Urothelium cell line (cell line): ENCODE results near the gene PRAMEF5.
"Not testable (repeated sequence)": the region's sequence is repeated elsewhere in the genome, so short reads cannot be mapped to it uniquely, and the experiment has no call there.

Source experiments
- DNase-seq: peaks from one replicate; pipeline ENCODE4 v3.0.0; 2011; ENCODE audit warnings: low spot score, mixed read lengths
- FAIRE-seq: peaks from 2 replicates; lab custom pipeline; 2011; peaks lifted over from hg19 to GRCh38; lab: Jason Lieb, UNC

Gene PRAMEF5

GRCh38 chr1:13253898-13254297 is at the start of gene PRAMEF5:
TSS of gene PRAMEF5 (plus strand) at chr1:13254198. CDS start at chr1:13259269, 5,071 bp downstream.
- DNase-seq, FAIRE-seq: not testable (repeated sequence)

DNA sequence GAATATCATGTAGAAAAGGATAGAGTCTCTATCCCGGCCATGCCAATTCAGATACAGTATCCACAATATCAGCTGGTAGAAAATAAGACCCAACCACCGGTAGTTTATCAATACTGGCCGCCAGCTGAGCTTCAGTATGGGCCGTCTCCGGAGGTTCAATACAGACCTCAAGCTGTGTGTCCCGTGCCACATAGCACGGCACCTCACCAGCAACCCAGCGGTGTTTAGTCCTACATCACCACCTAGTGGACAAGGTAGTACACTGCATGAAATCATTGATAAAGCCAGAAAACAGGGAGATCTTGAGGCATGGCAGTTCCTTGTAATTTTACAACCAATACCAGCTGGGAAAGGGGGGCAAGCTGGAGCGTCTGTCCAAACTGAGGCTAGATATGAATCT is 45.3 kb upstream of the PRAMEF5 start:
- not testable (repeated sequence) for DNase-seq, FAIRE-seq

DNA sequence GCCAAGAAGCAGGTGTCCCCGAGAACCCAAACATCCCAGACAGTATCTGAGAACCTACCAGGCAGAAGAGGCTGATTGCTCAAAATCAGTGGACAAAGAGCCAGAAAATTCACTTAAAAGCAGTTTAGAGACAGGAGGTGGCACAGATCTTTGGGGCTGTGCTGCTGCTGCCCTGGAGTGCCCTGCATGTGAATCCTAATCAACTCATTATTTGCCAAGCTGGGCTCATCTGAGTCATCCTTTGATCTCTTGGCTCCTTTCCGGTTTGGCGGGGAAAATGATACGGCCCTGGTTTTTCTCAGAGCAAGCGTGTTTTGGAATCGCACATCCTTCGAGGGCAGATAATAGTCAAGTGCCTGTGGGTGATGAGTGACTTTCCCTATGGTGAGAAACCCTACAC is 37.4 kb upstream of the PRAMEF5 start:
- FAIRE-seq, DNase-seq: not testable (repeated sequence)

DNA sequence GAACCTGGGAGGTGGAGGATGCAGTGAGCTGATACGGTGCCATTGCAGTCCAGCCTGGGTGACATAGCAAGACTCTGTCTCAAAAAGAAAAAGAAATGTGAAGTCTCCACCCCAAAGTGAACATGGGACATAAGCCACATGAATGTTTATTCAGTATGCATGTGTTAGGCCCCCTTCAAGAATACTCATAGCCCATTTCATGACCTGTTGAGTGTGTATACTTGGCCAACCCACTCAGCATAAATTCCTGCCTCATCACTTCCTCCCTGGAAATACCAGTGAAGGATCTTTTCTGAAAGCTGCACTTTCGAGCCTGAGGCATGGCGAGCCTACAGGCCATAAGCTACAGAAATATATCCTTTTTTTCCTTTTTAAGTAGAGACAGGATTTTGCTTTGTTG is 34.8 kb upstream of the PRAMEF5 start:
- not testable (repeated sequence) for DNase-seq, FAIRE-seq

- not testable (repeated sequence) for FAIRE-seq, DNase-seq
These were observed 31.2 kb upstream of the PRAMEF5 start for GRCh38 chr1:13222788-13223187.

DNA sequence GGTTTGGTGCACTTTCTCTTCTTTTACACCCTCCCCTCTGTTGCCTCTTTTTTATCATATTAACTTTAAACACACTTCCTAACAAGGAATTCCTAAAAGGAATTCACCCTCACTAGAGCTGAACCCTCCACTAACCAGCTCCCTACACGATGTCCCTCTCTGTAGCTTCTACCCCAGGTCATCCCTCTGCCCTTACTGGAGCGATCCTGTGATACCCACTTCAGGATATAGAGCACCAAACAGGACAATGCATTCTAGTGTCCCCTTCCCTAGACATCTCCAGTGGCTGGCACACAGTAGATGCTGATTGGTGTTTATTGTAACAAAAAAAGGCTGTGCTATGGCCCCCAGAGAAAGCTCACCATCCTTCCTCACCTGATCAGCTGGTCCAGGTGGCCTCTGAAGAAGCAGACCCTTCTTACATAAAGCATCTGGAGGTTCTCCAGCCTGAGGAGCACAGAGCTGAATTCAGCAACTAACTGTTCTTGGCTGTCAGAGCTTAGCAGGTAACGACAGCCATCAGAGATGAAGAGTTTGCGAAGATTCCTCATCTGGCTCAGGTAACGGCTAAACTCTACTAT is 29.4 kb upstream of the PRAMEF5 start:
- DNase-seq (no peak), FAIRE-seq (no peak)

DNA sequence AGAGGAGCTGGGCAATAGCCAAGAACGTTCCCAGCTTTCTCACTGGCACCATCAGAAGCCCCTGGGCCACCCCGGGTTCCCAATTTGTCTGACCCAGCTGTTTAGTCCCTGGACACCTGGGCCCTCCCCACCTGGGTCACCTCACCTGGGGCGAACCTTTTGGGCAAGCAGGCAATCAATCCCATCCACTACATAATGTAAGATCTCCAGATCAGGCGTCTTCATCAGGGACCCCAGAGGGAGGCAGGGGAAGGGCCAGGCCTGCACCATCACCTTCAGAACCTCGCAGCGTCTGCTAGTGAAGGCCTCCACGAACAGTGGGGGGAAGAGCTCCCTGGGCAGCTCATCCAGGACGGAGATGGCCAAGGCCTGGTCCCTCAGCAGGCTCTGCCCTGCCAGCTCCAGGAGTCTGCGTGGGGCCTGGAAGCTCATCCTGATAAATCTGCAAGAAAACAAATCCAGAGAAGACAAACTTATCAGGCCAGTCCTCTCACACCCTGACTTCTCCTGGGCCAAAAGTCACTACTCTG is 28.3 kb upstream of the PRAMEF5 start, which contains the start of gene PRAMEF18:
Gene PRAMEF18 (minus strand): TSS at position 480 of the 530 bp plus-strand sequence. CDS start 48 bp downstream, at position 432.
- not testable (repeated sequence) for FAIRE-seq, DNase-seq

DNA sequence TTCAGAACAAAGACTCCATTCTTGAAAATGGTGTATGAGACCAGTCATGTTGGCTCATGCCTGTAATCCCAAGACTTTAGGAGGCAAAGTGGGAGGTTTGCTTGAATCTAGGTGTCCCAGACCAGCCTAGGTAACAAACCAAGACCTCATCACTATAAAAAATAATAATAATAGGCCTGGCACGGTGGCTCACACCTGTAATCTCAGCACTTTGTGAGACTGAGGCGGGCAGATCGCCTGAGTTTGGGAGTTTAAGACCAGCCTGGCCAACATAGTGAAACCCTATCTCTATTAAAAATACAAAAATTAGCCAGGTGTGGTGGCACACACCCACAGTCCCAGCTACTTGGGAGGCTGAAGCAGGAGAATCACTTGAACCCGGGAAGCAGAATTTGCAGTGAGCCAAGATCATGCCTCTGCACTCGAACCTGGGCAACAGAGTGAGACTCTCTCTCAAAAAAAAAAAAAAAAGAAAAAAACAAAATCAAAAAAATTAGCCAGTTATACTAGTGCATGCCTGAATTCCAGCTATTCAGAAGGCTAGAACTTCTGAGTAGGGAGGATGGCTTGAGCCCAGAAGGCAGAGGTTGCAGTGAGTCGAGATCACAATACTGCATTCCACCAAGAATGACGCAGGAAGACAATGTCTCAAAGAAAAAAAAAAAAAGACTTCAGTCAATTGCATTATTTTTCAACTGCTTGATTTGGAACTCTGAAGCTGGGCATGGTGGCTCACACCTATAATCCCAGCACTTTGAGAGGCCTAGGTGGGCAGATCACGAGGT is 26.5 kb upstream of the PRAMEF5 start:
- FAIRE-seq, DNase-seq: not testable (repeated sequence)

DNA sequence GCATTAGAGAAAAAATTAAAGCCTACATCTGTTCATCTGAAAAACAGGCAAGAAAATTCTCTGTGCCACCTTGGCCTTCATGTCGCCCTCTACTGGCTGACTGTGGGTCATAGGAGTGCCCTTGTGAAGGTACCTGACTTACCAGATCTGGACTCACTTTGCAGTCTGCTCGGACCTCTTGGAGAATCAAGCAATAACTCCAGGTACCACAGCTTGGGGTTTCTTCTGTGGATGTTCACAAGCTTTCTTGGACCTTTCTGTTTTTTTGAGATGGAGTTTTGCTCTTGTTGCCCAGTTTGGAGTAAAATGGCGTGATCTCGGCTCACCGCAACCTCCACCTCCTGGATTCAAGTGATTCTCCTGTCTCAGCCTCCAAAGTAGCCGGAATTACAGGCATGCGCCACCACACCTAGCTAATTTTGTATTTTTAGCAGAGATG is 25.6 kb upstream of the PRAMEF5 start:
- DNase-seq (no peak), FAIRE-seq (no peak)

GRCh38 chr1:13230096-13230495 is 23.9 kb upstream of the PRAMEF5 start:
- DNase-seq, FAIRE-seq: not testable (repeated sequence)

GRCh38 chr1:13230601-13231000 is 23.4 kb upstream of the PRAMEF5 start:
- not testable (repeated sequence) for FAIRE-seq, DNase-seq

DNA sequence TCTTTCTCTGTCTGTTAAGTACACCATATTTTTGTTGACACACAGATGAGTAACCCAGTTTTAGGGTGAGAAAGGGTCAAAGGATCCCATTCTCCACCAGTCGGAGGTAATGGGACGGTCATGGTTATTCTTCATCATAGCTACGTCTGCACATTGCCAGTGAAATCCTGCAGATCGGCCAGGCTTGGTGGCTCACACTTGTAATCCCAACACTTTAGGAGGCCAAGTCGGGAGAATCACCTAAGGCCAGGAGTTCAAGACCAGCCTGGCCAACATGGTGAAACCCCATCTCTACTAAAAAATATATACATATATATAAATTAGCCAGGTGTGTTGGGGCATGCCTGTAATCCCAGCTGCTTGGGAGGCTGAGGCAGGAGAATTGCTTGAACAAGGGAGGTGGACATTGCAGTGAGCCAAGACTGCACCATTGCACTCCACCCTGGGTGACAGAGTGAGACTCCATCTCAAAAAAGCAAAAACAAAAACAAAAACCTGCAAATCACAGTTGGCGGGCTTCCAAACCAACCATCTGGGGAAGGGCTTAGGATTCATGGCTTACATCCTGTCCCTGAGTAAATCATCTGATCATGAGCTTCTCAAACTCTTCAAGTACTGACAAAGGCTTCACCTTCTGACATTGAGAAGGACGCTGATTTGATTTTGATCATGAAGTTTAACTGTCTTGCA is 22.8 kb upstream of the PRAMEF5 start:
- not testable (repeated sequence) for FAIRE-seq, DNase-seq

DNA sequence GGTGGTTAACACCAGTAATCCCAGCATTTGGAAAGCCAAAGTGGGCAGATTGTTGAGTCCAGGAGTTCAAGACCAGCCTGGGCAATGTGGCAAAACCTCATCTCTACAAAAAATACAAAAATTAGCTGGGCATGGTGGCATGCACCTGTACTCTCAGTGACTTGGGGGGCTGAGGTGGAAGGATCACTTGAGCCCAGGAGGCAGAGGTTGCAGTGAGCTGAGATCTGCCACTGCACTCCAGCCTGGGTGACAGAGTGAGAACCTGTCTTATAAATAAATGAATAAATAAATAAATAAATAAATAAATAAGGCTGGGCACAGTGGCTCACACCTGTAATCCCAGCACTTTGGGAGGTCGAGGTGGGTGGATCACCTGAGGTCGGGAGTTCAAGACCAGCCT is 21.9 kb upstream of the PRAMEF5 start:
- not testable (repeated sequence) for DNase-seq, FAIRE-seq

- not testable (repeated sequence) for DNase-seq, FAIRE-seq
These were observed 19.9 kb upstream of the PRAMEF5 start for GRCh38 chr1:13234057-13234456.

DNA sequence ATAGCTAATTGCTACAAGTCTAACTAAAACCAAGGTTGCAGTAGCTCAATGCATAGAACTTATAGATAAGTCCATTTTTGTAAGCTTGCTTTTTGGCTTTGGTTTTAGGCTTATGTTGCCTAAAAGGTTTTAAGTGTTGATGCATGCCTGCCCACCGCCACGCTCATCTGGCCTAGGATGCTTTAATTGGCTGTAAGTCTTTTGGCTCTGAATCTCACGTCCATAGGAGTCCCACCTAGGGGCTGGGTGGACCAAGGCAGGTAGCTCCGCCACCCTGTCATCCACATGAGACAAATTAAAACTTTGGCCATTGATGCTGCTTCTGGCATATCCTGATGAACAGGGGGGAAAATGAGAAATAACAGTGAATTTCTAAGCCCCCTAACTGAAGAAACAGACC is 16.4 kb upstream of the PRAMEF5 start:
- FAIRE-seq, DNase-seq: not testable (repeated sequence)

DNA sequence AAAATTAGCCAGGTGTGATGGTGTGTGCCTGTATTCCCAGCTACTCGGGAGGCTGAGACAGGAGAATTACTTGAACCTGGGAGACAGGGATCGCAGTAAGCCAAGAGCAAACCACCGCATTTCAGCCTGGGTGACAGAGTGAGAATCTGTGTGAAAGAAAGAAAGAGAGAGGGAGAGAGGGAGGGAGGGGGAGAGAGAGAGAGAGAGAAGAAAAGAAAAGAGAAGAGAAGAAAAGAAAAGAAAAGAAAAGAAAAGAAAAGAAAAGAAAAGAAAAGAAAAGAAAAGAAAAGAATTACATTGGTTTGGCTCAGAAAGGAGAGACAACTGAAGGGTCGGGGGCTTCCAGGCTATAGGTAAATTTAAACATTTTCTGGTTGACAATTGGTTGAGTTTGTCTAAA is 14.4 kb upstream of the PRAMEF5 start:
- not testable (repeated sequence) for FAIRE-seq, DNase-seq

DNA sequence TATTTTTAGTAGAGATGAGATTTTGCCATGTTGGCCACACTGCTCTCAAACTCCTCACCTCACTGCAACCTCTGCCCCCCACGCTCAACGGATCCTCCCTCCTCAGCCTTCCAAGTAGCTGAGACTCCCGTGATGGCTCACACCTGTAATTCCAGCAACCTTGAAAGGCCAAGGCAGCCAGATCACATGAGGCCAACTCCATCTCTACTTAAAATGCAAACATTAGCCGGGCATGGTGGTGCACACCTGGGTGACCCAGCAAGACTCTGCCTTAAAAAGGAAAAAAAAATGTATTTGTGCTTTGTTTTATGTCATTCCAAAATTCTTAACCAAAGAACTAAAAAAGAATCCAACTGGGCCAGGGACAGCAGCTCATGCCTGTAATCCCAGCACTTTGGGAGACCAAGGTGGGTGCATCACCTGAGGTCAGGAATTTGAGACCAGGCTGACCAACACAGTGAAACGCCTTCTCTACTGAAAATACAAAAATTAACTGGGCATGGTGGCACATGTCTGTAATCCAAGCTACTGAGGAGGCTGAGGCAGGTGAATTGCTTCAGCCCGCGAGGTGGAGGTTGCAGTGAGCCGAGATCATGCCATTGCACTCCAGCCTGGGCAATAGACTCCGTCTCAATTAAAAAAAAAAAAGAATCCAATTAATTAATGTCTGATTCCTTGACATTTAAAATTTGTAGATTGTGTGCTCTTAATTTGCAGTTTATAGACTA is 10.3 kb upstream of the PRAMEF5 start:
- not testable (repeated sequence) for DNase-seq, FAIRE-seq

- FAIRE-seq, DNase-seq: not testable (repeated sequence)
These were observed 8.0 kb upstream of the PRAMEF5 start for GRCh38 chr1:13245841-13246553.

DNA sequence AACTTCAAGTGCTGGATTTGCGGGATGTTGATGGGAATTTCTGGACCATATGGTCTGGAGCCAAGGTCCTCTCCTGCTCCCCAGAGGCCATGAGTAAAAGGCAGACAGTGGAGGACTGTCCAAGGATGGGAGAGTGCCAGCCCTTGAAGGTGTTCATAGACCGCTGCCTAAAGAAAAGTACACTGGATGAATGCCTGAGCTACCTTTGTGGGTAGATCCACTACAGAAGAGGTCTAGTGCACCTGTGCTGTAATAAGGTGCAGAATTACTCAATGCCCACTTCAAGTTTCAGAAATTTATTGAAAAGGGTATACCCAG is 7.5 kb upstream of the PRAMEF5 start:
- DNase-seq, FAIRE-seq: not testable (repeated sequence)

GRCh38 chr1:13247122-13247521 is 6.9 kb upstream of the PRAMEF5 start:
- FAIRE-seq, DNase-seq: not testable (repeated sequence)
